Neural cell (in vitro differentiated cells): ENCODE results near the gene C11orf91.

Source experiments
- EP300 ChIP-seq: fragments of 450-650 bp; conservative IDR thresholded peaks from 2 replicates; pipeline ENCODE4 v1.6.1; 2014; ENCODE audit warnings: antibody characterized with exemption, mild to moderate bottlenecking, moderate library complexity; ENCODE audit not compliant: poor library complexity, severe bottlenecking
- EZH2 ChIP-seq: fragments of 200-600, 300-800 bp; shearing (Covaris generic), sonication (generic); IDR thresholded peaks from 2 replicates; pipeline ENCODE4 v1.6.1; 2014; ENCODE audit warnings: antibody characterized with exemption, low read length, borderline replicate concordance, mild to moderate bottlenecking; ENCODE audit not compliant: insufficient read depth, poor library complexity, severe bottlenecking
- MXI1 ChIP-seq: fragments of 450-650 bp; conservative IDR thresholded peaks from 2 replicates; pipeline ENCODE4 v1.6.1; 2014; ENCODE audit warnings: antibody characterized with exemption, mild to moderate bottlenecking; ENCODE audit not compliant: poor library complexity, severe bottlenecking
- POLR2AphosphoS5 ChIP-seq: IDR thresholded peaks from 2 replicates; pipeline ENCODE4 v1.6.1; 2012
- RAD21 ChIP-seq: fragments of 450-650 bp; conservative IDR thresholded peaks from 2 replicates; pipeline ENCODE4 v1.6.1; 2014; ENCODE audit warnings: antibody characterized with exemption, mild to moderate bottlenecking, moderate library complexity
- SMC3 ChIP-seq: fragments of 450-650 bp; conservative IDR thresholded peaks from 2 replicates; pipeline ENCODE4 v1.6.1; 2014; ENCODE audit warnings: antibody characterized with exemption, mild to moderate bottlenecking, moderate library complexity; ENCODE audit not compliant: poor library complexity
- TAF1 ChIP-seq: IDR thresholded peaks from 2 replicates; pipeline ENCODE4 v1.6.1; 2012; ENCODE audit warnings: low read depth
- TF ChIP-seq, protein P1 (sequence below): fragments of 450-650 bp; IDR thresholded peaks from 2 replicates; pipeline ENCODE4 v1.5.1; 2014; ENCODE audit warnings: antibody characterized with exemption, mild to moderate bottlenecking, moderate library complexity; ENCODE audit not compliant: poor library complexity, severe bottlenecking

DNA sequence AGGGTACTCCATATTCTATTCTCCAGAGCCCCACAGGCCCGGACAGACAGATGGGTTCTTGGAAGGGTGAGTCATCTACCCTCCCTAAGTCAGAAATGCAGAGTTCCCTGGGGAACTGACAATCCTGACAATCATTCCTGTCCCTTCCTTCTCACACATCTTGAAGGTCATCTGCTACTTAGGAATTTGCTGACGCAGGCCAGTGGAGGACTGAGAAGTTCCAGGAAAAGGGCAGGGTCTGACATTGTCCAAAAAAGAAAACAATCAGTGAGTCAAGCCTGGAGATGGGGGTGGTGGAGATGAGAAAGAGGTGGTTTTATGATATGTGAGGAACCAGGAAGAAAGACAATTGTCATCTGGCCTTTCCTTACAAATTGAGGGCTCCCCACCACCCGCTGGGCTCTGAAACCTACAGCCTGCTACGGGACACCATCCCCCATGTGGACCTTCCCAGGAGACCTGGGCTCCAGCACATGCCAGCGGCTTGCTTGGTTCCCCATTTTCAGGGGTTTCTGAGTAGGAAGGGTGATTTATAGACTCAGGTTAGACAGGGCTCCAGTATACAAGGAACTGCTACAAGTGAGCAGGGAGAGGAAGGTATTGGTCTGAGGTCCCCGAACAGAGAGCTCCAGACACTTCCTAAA is 22.7 kb upstream of the C11orf91 start:
- TF ChIP-seq, protein P1, sequence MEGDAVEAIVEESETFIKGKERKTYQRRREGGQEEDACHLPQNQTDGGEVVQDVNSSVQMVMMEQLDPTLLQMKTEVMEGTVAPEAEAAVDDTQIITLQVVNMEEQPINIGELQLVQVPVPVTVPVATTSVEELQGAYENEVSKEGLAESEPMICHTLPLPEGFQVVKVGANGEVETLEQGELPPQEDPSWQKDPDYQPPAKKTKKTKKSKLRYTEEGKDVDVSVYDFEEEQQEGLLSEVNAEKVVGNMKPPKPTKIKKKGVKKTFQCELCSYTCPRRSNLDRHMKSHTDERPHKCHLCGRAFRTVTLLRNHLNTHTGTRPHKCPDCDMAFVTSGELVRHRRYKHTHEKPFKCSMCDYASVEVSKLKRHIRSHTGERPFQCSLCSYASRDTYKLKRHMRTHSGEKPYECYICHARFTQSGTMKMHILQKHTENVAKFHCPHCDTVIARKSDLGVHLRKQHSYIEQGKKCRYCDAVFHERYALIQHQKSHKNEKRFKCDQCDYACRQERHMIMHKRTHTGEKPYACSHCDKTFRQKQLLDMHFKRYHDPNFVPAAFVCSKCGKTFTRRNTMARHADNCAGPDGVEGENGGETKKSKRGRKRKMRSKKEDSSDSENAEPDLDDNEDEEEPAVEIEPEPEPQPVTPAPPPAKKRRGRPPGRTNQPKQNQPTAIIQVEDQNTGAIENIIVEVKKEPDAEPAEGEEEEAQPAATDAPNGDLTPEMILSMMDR = no peak
- no peak for TF ChIP-seq EZH2
- no peak for TF ChIP-seq POLR2AphosphoS5
- TF ChIP-seq TAF1 = no peak
- TF ChIP-seq SMC3 = no peak
- no peak for TF ChIP-seq EP300
- no peak for TF ChIP-seq RAD21
- TF ChIP-seq MXI1 = no peak
